Glutamatergic neuron (in vitro differentiated cells): ENCODE results near the gene SEC14L2. TPM values are rescaled to one million over a fixed set of nuclear protein-coding genes. Genes with fewer than 3 reads are reported as not detected.
A peak's percentile ranks its signal among the peaks of the same experiment; 100 is the strongest.

Experiments used
- DNase-seq: peaks from one replicate; pipeline ENCODE4 v3.0.0; 2022
- H3K27ac Mint-ChIP-seq: one replicate; pipeline ENCODE4 v1.8.0; 2020; ENCODE audit warnings: mild to moderate bottlenecking, mixed read lengths, inconsistent platforms; ENCODE audit not compliant: unreplicated experiment
- H3K27me3 Mint-ChIP-seq: one replicate; pipeline ENCODE4 v1.8.0; 2020; ENCODE audit warnings: mild to moderate bottlenecking, moderate library complexity, mixed read lengths, inconsistent platforms; ENCODE audit not compliant: unreplicated experiment
- H3K36me3 Mint-ChIP-seq: one replicate; pipeline ENCODE4 v1.8.0; 2020; ENCODE audit warnings: mild to moderate bottlenecking, mixed read lengths, inconsistent platforms; ENCODE audit not compliant: unreplicated experiment
- H3K4me1 Mint-ChIP-seq: one replicate; pipeline ENCODE4 v1.8.0; 2020; ENCODE audit warnings: mild to moderate bottlenecking, low read depth, mixed read lengths, inconsistent platforms; ENCODE audit not compliant: unreplicated experiment
- H3K4me3 Mint-ChIP-seq: one replicate; pipeline ENCODE4 v1.8.0; 2020; ENCODE audit warnings: mild to moderate bottlenecking, mixed read lengths, inconsistent platforms; ENCODE audit not compliant: unreplicated experiment
- H3K9me3 Mint-ChIP-seq: one replicate; pipeline ENCODE4 v1.8.0; 2020; ENCODE audit warnings: mild to moderate bottlenecking, moderate library complexity, mixed read lengths, inconsistent platforms; ENCODE audit not compliant: unreplicated experiment
- total RNA-seq: library from RNA; stranded (reverse); fragmentation: NEBNext Ultra II Directional; extraction: Animal tissue kit (Norgen Biotek cat#: 25700); gene quantifications from one replicate; pipeline ENCODE4 v1.2.1, GENCODE V29; 2021; ENCODE audit not compliant: unreplicated experiment
- TF ChIP-seq, protein P1 (sequence below): fragments of 200-600 bp; sonication (generic); IDR thresholded peaks from one replicate; pipeline ENCODE4 v1.5.0; 2021; ENCODE audit not compliant: partially characterized antibody, unreplicated experiment

Gene SEC14L2
- total RNA-seq, 1 donor from 2014 or later: 0.76 TPM

DNA sequence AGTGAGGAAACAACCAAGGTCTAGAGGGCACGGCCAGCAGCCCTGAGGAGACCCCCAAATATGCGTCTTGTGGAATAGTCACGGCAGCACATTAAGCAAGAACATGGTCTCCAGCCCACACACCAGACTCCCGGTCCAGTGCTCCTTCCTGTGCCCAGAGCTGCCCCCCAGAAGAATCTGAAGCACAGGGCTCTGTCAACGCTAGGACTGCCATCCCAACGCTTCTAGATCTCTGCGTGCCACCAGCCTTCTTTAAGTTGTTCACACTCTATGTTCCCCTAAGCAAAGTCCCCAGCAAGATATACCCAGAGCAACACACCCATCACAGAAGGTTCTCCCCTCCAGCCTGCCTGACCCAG, 3.5 kb upstream of the SEC14L2 start:
- TF ChIP-seq, protein P1, sequence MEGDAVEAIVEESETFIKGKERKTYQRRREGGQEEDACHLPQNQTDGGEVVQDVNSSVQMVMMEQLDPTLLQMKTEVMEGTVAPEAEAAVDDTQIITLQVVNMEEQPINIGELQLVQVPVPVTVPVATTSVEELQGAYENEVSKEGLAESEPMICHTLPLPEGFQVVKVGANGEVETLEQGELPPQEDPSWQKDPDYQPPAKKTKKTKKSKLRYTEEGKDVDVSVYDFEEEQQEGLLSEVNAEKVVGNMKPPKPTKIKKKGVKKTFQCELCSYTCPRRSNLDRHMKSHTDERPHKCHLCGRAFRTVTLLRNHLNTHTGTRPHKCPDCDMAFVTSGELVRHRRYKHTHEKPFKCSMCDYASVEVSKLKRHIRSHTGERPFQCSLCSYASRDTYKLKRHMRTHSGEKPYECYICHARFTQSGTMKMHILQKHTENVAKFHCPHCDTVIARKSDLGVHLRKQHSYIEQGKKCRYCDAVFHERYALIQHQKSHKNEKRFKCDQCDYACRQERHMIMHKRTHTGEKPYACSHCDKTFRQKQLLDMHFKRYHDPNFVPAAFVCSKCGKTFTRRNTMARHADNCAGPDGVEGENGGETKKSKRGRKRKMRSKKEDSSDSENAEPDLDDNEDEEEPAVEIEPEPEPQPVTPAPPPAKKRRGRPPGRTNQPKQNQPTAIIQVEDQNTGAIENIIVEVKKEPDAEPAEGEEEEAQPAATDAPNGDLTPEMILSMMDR: no peak
- Mint-ChIP-seq H3K9me3 (peaks cover 8% of the 10 kb centered on the region), H3K4me1 (no peaks in the 10 kb centered on the region), H3K27ac (no peak overlapping the region), H3K27me3 (peaks cover 18% of the 10 kb centered on the region), H3K36me3 (peaks cover 6% of the 10 kb centered on the region), H3K4me3 (no peak overlapping the region)
- DNase-seq: no peak

DNA sequence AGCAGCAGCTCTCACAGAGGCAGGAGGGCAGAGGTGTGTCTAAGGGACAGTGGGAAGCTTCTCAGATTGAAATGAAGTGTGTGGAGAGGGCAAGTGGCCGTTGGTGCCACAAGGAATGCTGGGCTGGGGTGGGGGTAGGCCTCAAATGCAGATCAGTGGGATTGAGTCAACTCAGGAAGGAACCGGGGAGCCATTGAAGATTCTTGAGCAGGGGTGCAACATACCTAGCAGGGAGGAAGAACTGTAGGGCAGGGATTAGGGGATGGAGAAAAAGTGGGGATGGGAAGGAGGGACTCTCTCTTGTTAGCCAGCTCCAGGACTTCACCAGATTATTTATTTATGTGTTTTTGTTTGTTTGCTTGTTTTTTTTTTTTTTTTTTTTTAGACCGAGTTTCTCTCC, 2.9 kb upstream of the SEC14L2 start:
- H3K27me3 Mint-ChIP-seq: peaks cover 20% of the 10 kb centered on the region
- TF ChIP-seq, protein P1: no peak
- no peaks in the 10 kb centered on the region for H3K4me1 Mint-ChIP-seq
- H3K4me3 Mint-ChIP-seq: no peak overlapping the region
- peaks cover 8% of the 10 kb centered on the region for H3K9me3 Mint-ChIP-seq
- peaks cover 6% of the 10 kb centered on the region for H3K36me3 Mint-ChIP-seq
- no peak for DNase-seq
- no peak overlapping the region for H3K27ac Mint-ChIP-seq

DNA sequence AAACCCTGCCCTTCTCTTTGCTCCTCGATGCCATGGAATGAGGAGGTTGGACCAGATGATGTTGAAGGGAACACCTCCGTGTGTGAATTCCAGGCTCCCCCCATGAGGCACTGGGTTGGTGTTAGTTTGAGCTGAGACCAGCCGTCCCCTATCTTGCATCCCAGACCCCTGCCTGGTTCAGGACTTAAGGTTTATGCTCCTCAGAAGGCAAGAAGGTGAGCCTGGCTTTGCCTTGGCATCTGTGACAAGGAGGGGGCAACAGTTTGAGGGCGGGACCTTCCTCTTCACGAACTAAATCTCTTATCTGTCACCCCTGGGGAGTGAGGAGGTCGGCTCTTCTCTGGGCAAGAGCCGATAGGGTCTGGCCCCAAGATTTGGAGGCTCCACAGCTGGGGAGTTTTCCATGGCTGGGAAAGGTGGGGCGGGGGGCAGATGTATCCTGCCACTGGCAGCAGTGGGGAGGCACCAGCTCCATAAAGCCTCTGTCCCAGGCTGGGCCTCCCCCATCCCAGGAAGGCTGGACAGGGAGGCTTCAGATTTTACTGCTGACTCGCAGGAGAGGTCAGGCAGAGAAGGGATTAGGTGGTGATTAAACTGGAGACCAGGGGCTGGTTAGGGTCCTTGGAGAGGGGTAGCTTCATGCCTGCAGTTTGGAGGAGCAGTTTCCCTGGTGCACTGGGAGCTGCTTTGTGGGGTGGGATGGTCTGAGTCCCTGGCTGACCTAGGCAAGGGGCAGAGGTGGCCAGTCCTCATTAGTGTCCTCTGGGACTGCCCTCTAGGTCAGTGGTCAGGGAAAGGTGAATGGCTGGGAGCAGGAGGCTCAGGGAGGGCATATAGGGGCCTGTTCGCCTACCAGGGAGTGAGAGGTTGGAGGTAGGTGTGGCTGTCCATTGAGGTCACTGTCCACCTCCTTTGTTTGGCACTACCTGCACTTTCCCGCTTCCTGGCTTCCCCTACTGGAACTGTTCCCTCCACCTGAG, 1.1 kb downstream of the SEC14L2 start:
- Mint-ChIP-seq H3K36me3 (no peaks in the 10 kb centered on the region), H3K4me3 (peak overlapping the region; percentile 46), H3K4me1 (no peaks in the 10 kb centered on the region), H3K27me3 (peaks cover 15% of the 10 kb centered on the region), H3K27ac (no peak overlapping the region), H3K9me3 (peaks cover 1% of the 10 kb centered on the region)
- TF ChIP-seq, protein P1: no peak
- no peak for DNase-seq

DNA sequence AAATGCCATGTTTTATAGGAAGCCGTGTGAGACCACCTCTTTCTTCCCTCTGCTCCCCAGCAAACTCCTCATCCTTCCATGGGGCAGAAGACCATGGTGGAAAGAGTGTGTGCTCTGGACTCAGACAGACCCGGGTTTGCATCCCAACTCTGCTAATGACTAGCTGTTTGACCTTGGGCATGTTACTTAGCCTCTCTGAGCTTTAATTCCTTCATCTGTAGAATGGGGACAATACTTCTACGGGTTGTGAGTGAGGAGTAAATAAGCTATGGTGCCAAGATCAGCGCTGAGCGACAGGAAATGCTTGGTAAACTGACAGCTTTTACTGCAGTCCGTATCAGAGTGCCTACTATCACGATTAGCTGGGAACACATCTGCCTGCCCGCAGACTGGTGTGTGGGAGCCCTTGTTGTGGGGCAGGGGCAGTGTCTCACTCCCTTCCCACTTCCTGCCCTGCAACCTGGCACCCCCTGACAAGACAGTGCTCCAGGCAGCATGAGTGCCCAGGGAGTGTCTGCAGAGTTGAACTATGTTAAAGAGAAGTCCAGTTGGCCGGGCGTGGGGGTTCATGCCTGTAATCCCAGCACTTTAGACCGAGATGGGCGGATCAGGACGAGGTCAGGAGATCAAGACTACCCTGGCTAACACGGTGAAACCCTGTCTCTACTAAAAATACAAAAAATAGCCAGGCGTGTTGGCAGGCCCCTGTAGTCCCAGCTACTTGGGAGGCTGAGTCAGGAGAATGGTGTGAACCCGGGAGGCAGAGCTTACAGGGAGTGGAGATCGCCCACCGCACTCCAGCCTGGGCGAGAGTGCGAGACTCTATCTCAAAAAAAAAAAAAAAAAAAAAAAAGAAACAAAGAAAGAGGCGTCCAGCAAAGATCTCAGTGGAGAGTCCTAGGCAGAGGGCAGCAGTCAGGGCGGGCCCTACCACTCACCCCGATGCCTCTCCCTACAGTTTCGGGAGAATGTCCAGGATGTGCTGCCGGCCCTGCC, 2.2 kb downstream of the SEC14L2 start:
- Mint-ChIP-seq H3K27me3 (peaks cover 15% of the 10 kb centered on the region), H3K9me3 (peaks cover 1% of the 10 kb centered on the region), H3K27ac (no peak overlapping the region), H3K4me1 (no peaks in the 10 kb centered on the region), H3K36me3 (no peaks in the 10 kb centered on the region), H3K4me3 (no peak overlapping the region)
- no peak for DNase-seq
- TF ChIP-seq, protein P1: no peak
